RPMI7951 (cell line): ENCODE data around the gene MLN. TPM values are rescaled to one million over a fixed set of nuclear protein-coding genes. Genes with fewer than 3 reads are reported as not detected.

Source experiments
- DNase-seq: peaks from one replicate; pipeline ENCODE4 v3.0.0-alpha.2; 2012; ENCODE audit warnings: low read depth
- total RNA-seq: library from RNA; depleted of rRNA; stranded (reverse); fragments of >200 nt; shearing (Covaris generic); gene quantifications from 2 replicates; pipeline ENCODE4 v1.2.3, GENCODE V29; 2014

The MLN gene
- total RNA-seq, 1 experiment from 2014 or later = not detected

DNA sequence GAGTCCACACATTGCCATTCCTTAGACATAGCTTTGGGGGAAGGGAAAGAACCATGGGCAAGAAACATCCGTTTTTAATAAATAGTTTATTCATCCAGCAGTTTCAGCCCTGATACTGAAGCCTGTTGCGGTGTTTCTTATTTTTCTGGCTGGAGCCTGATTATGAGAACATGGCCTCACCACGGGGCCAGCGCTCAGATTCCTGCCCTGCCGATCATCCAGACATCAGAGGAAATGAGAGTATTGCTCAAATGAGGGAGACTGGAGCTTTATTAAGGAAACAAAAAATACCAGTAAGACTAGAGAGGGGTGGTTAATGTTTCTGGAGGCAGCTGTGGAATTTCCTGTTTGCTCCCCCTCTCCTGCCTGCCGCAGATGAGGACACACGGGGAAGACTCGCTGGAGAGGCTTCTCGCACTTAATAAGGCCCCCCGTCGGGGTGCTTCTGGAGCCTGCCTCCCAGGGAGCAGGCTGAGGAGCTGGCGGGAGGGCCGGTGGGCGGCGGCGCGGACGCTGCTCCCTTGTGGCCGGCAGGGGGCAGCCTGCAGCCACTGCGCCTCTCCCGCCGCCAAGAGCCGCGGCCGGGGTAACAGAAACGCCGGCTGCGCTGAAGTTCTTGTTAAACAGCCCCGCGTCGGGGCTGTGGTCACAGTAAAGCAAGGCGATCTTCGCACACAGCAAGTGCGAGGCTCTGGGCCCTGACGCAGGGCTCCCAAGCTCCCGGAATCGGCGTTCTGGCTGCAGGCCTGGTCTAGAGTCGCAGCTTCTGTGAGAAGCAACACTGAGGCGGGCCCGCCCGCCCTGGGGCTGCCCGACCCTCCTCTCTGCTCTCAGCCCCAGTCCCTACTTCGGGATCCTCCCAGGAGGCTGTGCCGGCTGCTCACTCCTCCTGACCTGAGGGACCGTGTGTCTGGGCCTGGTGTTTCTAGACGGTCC is 32.4 kb downstream of the MLN start:
- peak; percentile 81 for DNase-seq

DNA sequence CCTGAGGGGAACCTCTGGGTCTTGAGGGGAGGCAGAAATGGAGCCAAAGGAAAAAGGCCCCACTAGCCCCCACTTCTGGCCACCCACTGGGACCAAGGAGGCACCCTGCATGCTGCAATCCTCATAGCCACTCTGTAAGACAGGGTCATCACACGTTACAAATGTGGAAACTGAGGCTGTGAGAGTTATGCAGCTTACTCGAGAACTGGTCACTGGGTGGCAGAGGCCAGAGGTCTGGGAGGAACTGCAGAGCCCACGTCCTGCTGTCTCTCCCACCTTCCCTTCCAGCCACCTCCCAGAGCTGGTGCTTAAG is 33.0 kb downstream of the MLN start:
- no peak for DNase-seq

DNA sequence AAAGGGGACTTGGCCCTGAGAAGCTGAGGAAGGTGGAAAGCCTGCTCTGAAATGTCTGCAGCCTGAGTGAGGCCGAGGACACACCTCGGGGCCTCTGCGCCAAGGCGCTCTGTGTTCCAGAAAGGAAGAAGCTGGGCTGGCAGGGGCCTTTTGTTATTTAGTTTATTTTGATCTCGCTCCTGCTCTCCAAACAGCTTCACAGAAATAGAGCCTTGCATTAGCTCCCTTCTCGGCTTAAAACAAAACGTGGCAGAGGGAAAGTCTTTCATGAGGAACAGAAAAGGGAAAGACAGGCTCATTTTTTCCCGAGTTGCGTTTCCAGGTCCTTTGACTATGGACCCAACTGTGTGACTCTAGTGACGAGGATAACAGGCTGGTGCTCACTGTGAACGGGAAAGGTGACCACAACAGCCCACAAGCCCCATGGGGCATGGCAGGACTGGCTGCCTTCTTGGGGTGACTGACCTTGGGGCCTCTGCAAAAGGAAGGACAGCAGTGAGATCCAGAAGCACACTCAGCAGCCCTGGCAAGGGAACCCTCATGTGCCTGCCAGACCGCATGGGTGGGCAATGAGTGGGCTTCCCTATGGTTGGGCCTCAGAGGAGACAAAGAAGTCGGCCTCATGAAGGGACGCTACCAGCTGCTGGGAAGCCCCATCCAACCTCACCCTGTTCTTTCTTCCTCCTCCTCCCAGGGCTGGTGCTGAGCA is 33.5 kb downstream of the MLN start:
- no peak for DNase-seq

DNA sequence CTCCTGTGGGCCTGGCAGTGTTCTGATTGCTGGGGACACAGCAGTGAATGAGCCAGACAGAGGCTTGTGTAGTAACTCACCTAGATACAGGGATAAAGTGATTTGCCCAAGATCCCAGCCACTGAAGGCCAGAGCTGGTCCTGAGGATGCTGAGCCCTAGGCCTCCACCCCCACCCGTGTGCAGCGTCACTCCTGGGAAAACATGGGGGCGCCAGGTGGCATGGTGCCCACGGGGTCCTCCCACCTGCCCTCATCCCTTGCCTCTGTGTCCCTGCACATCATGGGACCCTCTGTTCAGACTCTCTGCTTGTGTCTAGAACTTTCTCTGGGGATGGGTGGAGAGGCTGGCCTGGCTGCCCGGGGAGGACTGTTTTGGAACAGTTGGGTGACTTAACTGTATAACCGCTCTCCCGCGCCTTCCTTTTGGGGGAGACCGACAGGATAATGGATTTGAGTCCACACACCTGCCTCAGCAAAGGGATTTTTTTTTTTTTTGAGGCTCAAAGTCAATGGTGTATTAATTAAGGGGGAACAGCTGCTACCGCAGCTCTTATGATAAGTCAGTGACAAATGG is 34.5 kb downstream of the MLN start:
- DNase-seq = no peak

DNA sequence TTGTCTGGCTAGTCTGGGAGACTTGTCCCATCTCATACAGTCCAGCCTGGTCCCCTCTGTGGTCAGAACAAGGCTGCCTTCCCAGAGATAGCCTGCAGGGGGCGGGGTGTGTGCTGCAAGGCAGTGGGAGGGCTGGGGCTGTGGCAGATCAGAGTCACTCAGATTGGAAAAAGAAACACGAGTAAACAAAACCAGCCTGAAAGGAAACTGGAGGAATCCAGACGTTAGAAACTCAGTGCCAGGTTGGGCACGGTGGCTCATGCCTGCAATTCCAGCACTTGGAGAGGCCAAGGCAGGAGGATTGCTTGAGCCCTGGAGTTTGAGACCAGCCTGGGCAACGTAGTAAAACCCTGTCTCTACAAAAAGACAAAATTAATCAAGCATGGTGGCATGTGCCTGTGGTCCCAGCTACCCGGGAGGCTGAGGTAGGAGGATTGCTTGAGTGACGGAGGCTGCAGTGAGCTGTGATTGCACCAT is 35.1 kb downstream of the MLN start:
- DNase-seq = peak; percentile 77

DNA sequence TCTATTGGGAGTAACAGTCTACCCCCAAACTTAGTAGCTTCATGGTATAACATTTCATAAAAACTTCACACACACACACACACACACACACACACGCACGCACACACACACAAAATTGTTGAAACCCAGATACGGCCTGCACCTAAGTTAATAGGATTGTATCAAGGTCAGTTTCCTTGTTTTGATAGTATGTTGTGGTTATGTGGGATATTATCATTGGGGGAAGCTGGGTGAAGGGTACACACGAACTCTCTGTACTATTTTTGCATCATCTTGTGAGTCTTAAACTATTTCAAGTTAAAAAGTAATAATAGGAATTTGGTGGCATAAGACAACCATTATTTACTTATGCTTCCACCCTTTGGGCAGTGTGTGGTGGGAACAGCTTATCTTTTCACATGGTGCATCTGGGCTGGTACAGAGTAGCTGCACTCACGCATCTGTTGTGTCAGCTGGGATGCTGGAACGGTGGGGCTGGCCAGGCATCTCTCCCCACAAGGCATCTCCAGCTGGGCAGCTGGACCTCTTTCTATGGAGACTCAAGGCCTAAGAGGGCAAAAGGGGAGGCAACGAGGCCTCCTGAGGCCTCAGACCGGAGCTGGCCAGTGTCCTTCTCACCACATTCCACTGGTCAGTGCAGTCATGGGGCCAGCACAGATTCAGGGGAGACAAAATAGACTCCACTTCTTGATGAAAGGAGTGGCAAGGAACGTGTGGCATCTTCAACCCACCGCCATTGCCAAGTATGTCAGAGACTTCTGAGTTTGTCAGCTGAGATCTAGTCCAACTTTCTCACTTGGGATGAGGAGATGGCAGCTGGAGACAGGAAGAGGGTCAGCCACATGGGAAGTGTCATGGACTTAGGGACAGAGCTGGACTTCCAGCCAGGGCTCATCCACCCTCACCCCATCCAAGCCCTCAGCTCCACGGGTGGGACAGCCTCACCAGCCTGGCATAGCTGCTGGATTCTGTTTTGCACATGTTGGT is 36.6 kb downstream of the MLN start:
- DNase-seq = no peak

DNA sequence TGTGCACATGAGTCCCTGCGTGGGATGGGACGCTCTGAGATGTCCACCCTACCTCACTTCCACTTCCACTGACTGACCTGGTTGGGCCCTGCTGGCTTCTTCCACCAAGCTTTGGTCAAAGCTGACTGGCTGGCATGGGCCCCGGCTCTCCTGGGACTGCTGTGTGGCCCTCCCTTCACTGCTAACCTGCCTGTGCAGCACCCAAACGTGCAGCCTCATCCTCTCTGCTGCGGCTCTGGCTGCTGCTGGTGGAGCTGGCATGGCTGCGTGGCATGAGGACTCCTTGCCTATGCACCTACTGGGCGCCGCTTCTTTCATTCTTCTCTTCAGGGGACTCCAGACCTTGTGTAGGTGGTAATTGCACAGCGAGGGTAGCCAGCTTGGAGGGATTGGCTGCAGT is 38.4 kb downstream of the MLN start:
- no peak for DNase-seq

DNA sequence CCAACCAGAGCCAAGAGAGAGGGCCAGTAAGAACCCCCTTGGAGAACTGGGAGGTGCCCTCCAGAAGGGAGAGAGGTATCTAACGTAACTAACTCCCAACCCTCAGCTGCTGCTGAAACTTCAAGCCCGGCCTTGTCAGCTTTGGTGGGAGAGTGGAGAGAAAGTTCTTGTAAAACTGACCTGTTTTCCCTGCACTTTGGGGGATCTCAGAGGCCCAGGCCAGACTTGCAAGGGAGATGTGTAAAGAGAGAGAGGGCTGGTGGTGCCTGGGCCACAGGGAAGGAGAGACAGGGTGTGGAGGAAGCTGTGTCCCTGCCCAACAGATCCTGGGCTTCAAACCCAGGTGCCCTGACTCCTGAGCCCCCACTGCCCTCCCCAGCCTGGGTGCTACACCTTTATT is 39.8 kb downstream of the MLN start:
- no peak for DNase-seq

DNA sequence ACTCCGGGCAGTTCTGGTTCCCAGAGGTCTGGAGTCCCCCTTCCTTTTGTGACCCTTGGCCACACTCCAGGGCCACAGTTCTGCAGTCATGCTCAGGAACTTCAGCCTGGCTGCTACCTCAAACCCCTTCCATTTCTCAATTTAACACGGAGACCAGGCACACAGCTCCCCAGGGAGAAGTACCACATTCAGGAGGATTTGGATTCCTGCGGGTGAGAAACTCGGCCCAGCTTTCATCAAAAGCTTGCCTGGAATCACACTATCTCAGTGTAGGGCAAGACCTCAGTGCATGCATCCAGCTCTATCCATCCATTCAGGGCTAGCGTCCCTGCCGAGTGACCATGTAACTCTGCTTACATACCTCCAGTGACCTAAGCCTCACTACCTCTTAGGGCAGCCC is 40.3 kb downstream of the MLN start:
- no peak for DNase-seq

DNA sequence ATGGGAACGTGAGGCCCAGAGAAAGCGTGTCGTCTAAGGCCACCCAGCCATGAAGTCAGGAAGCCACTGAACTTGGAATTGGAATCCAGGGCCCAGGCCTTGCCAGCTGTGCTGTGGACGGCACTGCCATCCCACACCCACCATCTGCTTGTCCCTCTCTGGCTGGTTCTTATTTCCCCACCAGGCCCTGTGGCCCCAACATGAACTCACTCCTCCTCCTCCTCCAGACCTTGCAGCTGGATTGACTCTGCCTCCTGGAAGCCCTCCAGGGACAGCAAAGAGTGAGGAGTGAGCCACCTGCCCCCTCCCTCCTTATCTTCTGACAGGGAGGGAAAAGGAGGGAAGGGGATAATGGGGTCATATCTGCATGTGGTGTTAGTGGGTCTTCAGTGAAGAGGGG is 41.1 kb downstream of the MLN start:
- DNase-seq = no peak

DNA sequence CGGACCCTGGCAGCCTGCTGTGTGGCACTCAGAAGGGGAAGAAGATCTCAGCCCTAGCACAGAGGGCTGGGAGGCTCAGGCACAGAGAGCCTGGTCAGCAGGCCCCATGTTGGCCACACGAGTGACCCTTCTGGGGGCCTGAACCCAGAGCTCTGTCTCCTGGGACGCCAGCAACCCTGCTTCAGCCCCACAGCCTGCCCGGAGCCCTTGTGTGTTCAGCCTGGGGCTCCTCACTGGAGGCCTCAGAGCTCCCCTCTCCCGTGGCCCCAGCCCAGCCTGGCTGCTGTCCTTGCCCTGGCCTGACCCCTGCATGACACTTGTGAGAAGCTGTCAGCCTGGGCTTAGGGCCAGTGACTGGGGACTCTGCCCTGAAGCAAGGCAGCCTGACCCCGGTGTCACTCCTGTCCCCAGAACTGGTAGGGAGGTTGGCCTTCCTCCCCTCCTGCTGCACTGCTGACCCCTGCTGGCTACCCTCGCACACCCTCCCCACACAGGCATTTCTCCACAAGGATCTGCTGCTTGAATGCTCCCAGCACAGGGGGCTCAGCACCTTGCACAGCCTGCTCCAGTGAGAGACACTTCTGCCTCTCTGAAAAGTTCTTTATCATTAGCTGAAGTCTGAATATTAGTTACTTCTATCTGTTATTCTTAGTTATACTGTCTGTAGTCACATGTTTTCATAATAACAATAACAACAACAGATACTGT is 41.7 kb downstream of the MLN start:
- DNase-seq = peak; percentile 61

DNA sequence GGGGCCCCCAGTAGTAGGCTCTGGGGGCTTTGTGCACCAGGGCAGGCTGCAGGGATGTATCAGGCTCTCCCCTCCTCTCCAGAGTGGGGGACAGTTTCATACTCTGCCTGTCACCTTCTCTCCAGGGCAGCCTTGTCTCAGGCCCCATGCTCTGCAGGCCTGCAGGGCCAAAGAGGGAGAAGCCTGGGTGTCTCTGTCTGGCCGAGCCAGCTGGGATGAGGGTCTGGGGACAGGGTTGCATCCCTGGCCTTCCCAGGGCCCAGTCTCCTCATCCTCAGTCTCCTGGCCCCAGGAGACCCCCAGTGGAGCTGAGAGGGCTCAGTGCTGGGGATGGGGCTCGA is 42.3 kb downstream of the MLN start:
- no peak for DNase-seq

DNA sequence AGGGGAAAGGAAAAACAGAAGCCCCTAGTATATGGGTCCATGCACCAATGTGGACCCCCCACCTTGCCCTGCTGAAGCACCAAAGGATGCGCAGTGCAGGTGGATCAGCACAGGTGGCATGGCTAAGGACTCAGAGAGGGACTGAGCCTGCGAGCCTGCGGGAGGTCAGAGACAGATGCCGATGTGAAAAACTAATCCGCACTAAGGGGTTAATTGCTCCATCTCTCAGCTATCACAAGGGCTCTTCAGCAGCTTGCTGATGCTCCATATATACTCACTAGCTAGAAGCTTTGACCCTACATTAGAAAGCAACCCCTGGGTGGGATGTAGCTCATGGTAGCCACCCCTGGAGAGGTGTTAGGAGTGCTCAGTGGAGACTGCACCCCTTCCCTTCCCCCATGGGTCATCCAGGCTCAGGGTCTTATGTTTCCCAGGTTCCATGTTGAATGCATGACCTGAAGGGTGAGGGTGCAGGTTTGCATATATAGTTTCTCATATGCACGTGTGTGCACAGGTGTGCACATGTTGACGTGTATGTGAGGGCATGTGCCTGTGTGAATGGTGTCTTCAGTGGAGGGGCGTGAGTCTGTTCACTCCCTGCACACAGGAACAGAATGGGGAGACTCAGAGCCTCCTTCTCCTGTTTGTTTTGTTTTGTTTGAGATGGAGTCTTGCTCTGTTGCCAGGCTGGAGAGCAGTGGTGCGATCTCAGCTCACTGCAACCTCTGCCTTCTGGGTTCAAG is 43.7 kb downstream of the MLN start:
- DNase-seq = no peak

DNA sequence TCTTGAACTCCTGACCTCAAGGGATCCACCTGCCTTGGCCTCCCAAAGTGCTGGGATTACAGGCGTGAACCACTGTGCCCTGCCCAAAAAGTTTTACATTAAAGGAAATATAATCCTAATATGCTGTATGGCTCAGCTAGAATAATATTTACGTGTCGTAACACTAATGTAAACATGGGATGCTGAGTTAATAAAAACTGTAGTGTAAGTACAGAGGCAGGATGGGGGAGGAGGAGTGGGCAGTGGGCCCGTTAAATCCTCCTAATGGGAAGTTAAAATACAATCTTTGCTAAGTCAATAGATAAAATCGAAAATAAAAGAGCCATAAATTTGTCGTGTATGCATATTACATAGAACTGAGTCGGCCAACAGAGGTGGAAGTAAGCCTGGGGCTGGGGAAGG is 45.0 kb downstream of the MLN start:
- DNase-seq = no peak

DNA sequence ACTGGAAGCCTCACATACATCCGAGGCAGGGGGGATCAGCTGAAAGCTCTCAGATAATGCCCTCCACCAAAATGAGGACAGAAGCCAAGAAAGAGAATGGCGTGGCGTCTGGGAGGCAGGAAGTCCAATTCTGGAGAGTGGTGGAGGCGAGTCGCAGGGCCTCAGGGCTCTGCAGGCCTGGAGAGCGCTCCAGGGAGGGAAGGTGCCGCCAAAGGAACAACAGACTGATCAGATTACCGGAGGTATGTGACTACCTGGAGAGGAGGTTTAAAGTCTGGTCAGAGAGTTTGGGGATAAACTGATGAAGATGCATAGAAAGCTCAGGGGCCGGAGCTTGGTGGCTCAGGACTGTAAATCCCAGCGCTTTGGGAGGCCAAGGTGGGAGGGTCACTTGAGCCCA is 45.9 kb downstream of the MLN start:
- DNase-seq = no peak

DNA sequence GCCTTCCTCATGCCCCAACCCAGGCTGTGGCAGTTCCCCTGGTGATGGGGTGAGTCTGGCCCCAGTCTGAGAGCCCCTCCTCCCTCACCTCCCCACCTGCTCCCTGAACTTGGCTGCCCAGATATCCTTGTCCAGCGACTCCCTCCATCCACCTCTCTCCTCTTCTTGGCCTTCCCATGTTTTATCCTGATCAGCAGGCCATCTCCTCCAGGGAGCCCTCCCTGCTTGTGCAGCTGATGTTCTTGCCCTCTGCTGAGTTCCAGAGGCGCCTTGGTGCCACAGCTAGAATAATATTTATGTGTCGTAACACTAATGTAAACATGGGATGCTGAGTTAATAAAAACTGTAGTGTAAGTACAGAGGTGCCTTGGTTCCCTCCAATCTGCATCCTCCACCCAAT is 46.7 kb downstream of the MLN start:
- no peak for DNase-seq

DNA sequence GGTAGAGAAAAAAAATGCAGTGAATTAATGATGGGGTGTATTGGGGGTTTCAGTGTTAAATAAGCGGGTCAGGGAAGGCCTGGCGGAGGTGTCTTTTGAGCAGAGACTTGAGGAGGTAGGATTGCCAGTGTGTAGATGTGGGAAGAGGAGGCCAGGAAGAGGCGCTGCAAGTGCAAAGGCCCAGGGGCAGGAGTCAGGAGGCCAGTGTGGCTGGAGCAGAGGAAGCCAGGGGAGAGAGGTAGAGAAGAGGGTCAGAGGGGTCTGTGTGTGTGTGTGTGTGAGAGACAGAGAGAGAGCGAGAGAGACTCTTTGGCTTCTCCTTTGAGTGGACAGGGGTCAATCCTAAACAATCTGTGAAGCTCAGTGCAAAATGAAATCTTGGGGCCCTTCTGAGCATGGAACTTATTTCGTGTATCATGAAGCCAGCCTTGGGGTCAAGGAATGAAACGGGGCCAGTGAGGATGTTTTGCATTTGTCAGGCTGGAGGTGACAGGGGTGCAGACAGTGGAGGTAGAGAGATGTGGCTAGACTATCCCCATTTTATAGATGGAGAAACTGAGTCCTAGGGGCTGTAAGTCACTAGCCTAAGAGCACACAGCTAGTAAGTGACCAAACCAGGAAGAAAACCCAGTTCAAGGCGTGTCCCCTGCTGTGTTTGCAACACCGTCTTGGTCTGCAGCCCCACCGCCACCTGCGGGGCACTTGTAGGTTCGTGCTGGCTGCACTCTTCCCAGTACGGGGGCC is 47.4 kb downstream of the MLN start:
- DNase-seq = no peak

DNA sequence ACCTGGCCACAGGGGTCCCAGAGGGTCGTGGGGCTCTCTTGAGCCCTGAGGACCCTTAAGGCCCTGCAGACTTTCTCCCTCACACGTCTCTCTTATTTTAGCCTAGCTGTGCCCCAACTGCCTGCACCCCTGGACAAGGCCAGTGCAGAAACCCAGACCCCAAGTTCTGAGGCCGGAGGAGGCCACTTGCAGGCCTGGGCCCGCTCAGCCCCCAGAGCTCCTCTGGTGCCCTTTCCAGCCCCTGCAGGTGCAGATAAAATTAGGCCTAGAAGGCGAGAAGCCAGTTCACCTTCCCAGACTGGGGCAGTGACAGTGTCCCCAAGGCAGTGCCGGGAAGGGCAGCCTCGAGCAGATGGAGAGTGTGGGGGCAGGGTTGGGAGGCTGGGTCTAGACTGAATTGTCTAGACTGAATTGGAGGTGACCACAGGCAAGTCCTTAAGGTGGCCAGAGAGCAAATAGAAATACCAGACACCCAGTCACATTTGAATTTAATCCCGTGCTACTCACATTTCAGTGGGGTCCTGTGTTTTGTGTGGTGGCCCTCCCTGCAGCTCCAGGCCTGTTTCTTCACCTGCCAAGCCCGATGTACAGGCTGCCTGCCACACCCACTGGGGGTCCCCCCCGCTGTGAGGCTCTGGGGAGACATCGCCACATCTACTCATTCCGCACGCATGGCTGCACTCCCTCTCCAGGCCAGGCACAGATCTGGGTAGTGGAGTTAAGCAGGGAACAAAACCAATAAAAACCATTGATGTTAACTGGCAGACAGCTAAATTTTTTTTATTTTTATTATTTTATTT is 48.5 kb downstream of the MLN start:
- DNase-seq = no peak

DNA sequence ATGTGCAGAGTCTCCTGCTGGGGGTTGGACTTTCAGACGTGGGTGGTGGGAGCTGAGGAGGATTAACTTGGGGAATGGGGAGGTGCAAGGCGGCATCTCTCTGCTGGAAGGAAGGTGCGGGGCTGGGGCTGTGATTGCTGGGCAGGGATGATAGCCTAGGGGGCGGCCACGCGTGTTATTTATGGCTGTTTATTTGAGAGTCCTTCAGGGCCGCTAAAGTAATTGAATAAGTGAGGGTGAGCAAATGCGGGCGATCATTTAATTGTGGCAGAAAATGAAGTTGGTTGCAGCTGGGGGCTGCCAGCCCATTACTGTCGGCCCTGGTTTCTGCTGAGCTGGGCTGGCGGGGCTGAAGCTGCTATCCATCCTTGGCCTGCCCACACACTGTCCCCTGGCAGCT is 49.6 kb downstream of the MLN start:
- no peak for DNase-seq
